Gastrocnemius medialis (tissue), 4 donors: ENCODE results near the gene MPC1L.

Experiments used
- POLR2A ChIP-seq, 2 donors: fragments of 450-650 bp; IDR thresholded peaks; one replicate each; pipeline ENCODE4 v1.6.1; 2017; ENCODE audit warnings: antibody characterized with exemption in 2 of 2, mild to moderate bottlenecking in 2 of 2, moderate library complexity in 2 of 2
- TF ChIP-seq, protein P1 (sequence below), 5 experiments: fragments of 450-650 bp in 3 of 5; fragments of 200-600 bp in 2 of 5; sonication (generic) in 2 of 5; IDR thresholded peaks in 4 of 5; conservative IDR thresholded peaks in 1 of 5; 1 replicate in 4 of 5; 2 replicates in 1 of 5; pipeline ENCODE4 v1.5.1; 2016 to 2019; ENCODE audit warnings: antibody characterized with exemption in 5 of 5, mild to moderate bottlenecking in 3 of 5, moderate library complexity in 3 of 5

DNA sequence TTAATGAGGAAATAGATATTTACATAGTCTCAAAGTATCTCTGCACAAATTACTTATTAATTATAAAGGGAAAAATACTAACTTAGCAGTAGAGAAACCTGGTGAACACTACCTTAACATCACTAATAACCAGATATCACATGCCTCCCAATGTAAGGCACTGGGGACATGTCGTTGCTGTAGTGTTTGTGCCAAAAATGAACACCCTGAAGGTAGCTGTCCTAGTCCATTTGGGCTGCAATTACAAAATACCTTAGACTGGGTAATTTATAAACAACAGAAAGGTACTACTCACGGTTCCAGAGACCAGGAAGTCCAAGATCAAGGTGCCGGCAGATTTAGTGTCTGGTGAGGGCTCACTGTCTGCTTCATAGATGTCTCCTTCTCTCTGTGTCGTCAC is 10.7 kb upstream of the MPC1L start:
- TF ChIP-seq, protein P1, sequence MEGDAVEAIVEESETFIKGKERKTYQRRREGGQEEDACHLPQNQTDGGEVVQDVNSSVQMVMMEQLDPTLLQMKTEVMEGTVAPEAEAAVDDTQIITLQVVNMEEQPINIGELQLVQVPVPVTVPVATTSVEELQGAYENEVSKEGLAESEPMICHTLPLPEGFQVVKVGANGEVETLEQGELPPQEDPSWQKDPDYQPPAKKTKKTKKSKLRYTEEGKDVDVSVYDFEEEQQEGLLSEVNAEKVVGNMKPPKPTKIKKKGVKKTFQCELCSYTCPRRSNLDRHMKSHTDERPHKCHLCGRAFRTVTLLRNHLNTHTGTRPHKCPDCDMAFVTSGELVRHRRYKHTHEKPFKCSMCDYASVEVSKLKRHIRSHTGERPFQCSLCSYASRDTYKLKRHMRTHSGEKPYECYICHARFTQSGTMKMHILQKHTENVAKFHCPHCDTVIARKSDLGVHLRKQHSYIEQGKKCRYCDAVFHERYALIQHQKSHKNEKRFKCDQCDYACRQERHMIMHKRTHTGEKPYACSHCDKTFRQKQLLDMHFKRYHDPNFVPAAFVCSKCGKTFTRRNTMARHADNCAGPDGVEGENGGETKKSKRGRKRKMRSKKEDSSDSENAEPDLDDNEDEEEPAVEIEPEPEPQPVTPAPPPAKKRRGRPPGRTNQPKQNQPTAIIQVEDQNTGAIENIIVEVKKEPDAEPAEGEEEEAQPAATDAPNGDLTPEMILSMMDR (IDR thresholded peaks at IDR 0.05 in 4 of 5, conservative IDR thresholded peaks at IDR 0.05 in 1 of 5): no peak
- TF ChIP-seq POLR2A (IDR thresholded peaks at IDR 0.05): no peak
